Duodenal mucosa (tissue), 2 donors: ENCODE measurements around the gene ACACB.

Source experiments
- H3K27ac ChIP-seq: one replicate; pipeline ENCODE4 v1.7.0; 2013; ENCODE audit warnings: low read depth, low read length
- H3K27me3 ChIP-seq, 2 donors: one replicate each; pipeline ENCODE4 v1.7.0; 2013; ENCODE audit warnings: low read length in 2 of 2, control low read depth in 1 of 2; ENCODE audit not compliant: insufficient read depth in 2 of 2, control insufficient read depth in 1 of 2
- H3K36me3 ChIP-seq, 2 donors: one replicate each; pipeline ENCODE4 v1.7.0; 2013; ENCODE audit warnings: low read length in 2 of 2, control low read depth in 1 of 2; ENCODE audit not compliant: insufficient read depth in 2 of 2, control insufficient read depth in 1 of 2
- H3K4me1 ChIP-seq, 2 donors: one replicate each; pipeline ENCODE4 v1.7.0; 2013; ENCODE audit warnings: low read length in 2 of 2, control low read depth in 1 of 2; ENCODE audit not compliant: insufficient read depth in 2 of 2, control insufficient read depth in 1 of 2
- H3K4me3 ChIP-seq, 2 donors: one replicate each; pipeline ENCODE4 v1.7.0; 2013; ENCODE audit warnings: low read length in 2 of 2, low read depth in 1 of 2
- H3K9ac ChIP-seq, 2 donors: one replicate each; pipeline ENCODE4 v1.7.0; 2013; ENCODE audit warnings: low read length in 2 of 2, low read depth in 1 of 2
- H3K9me3 ChIP-seq, 2 donors: one replicate each; pipeline ENCODE4 v1.7.0; 2013; ENCODE audit warnings: low read length in 2 of 2, control low read depth in 1 of 2; ENCODE audit not compliant: control insufficient read depth in 1 of 2

Gene ACACB

GRCh38 chr12:109277899-109278762, 161.7 kb downstream of the ACACB start:
- Histone ChIP-seq H3K9me3 (no peaks in the 10 kb centered on the region), H3K27ac (no peak overlapping the region), H3K36me3 (no peaks in the 10 kb centered on the region), H3K27me3 (no peaks in the 10 kb centered on the region), H3K9ac (no peak overlapping the region), H3K4me1 (peaks cover 0 to 4% of the 10 kb centered on the region in 2 donors), H3K4me3 (no peak overlapping the region)

DNA sequence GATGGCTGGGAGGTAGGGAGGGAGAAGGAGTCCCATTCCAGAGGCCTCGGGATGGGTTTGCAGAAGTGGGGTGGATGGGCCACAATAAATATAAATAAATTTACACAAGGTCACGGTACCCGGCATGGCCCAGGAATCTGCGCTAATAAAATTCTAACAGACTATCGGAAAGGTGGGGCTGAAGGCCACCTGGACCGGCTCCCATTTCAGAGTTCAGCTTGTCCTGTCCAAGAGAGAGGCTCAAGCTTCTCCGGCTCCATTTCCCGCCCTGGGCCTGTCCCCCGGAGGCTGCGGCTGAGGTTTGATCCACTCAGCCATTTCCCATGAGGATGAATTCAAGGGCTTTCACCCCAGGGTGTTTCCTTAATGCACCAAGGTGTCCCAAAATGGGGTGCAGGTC, 162.5 kb downstream of the ACACB start:
- no peak overlapping the region for H3K9ac ChIP-seq
- peaks cover 0 to 4% of the 10 kb centered on the region in 2 donors for H3K4me1 ChIP-seq
- no peaks in the 10 kb centered on the region for H3K36me3 ChIP-seq
- H3K27ac ChIP-seq: no peak overlapping the region
- H3K9me3 ChIP-seq: no peaks in the 10 kb centered on the region
- H3K27me3 ChIP-seq: no peaks in the 10 kb centered on the region
- no peak overlapping the region for H3K4me3 ChIP-seq

GRCh38 chr12:109279525-109279924, 163.1 kb downstream of the ACACB start:
- no peak overlapping the region for H3K4me3 ChIP-seq
- no peak overlapping the region for H3K27ac ChIP-seq
- no peaks in the 10 kb centered on the region for H3K27me3 ChIP-seq
- H3K9me3 ChIP-seq: no peaks in the 10 kb centered on the region
- no peaks in the 10 kb centered on the region for H3K36me3 ChIP-seq
- peaks cover 0 to 4% of the 10 kb centered on the region in 2 donors for H3K4me1 ChIP-seq
- H3K9ac ChIP-seq: no peak overlapping the region

- no peaks in the 10 kb centered on the region for H3K36me3 ChIP-seq
- H3K9ac ChIP-seq: no peak overlapping the region
- H3K27me3 ChIP-seq: no peaks in the 10 kb centered on the region
- no peaks in the 10 kb centered on the region for H3K9me3 ChIP-seq
- peaks cover 0 to 4% of the 10 kb centered on the region in 2 donors for H3K4me1 ChIP-seq
- H3K27ac ChIP-seq: no peak overlapping the region
- no peak overlapping the region for H3K4me3 ChIP-seq
These were observed 165.1 kb downstream of the ACACB start for GRCh38 chr12:109281452-109281851.

DNA sequence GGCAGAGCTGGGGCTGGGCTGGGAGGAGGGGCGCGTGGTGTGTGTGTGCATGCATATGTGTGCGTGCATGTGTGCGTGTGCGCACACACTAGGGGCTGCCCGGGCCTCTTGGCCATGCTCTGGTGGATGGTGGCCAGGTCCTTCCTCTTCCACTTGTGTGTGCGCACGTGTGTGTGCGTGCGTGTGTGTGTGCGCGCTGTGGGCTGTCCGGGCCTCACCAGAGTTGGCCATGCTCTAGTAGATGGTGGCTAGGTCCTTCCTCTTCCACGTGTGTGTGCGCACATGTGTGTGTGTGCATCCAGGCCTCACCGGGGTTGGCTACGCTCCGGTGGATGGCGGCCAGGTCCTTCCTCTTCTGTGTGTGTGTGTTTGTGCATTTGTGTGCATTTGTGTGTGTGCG, 168.0 kb downstream of the ACACB start:
- Histone ChIP-seq H3K36me3 (no peaks in the 10 kb centered on the region), H3K9me3 (no peaks in the 10 kb centered on the region), H3K4me3 (no peak overlapping the region), H3K27me3 (no peaks in the 10 kb centered on the region), H3K4me1 (no peaks in the 10 kb centered on the region), H3K27ac (no peak overlapping the region), H3K9ac (no peak overlapping the region)

- no peaks in the 10 kb centered on the region for H3K9me3 ChIP-seq
- peaks cover 0 to 4% of the 10 kb centered on the region in 2 donors for H3K4me1 ChIP-seq
- H3K4me3 ChIP-seq: no peak overlapping the region
- peaks cover 3 to 4% of the 10 kb centered on the region in 2 donors for H3K27me3 ChIP-seq
- no peak overlapping the region for H3K9ac ChIP-seq
- H3K27ac ChIP-seq: no peak overlapping the region
- no peaks in the 10 kb centered on the region for H3K36me3 ChIP-seq
These were observed 169.9 kb downstream of the ACACB start for GRCh38 chr12:109286252-109286651.

DNA sequence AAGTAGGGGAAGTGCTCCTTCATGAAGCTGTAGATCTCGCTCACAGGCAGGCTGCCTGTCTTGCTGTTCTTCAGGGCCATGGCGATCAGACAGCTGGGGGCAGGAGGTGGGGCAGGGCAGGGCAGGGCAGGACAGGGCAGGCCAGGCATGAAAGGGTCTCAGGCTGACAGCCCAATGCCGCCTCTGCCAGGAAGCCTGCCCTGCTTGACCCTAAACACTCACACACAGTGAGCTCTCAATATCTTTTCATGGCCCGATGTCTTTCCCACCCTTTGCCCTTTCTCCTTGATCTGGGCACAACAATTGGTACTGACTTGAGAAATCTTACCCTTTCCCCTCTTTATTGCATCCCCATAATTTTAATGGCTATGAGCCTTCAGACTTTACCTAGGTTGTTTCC, 170.3 kb downstream of the ACACB start:
- no peaks in the 10 kb centered on the region for H3K9me3 ChIP-seq
- no peaks in the 10 kb centered on the region for H3K36me3 ChIP-seq
- H3K27me3 ChIP-seq: peaks cover 3 to 4% of the 10 kb centered on the region in 2 donors
- H3K4me1 ChIP-seq: peaks cover 0 to 6% of the 10 kb centered on the region in 2 donors
- no peak overlapping the region for H3K4me3 ChIP-seq
- no peak overlapping the region for H3K9ac ChIP-seq
- H3K27ac ChIP-seq: no peak overlapping the region

GRCh38 chr12:109287181-109287580, 170.8 kb downstream of the ACACB start:
- Histone ChIP-seq H3K9me3 (no peaks in the 10 kb centered on the region), H3K36me3 (no peaks in the 10 kb centered on the region), H3K27ac (no peak overlapping the region), H3K4me3 (no peak overlapping the region), H3K4me1 (peaks cover 0 to 10% of the 10 kb centered on the region in 2 donors), H3K27me3 (peaks cover 3 to 8% of the 10 kb centered on the region in 2 donors), H3K9ac (no peak overlapping the region)

- Histone ChIP-seq H3K36me3 (no peaks in the 10 kb centered on the region), H3K27ac (no peak overlapping the region), H3K4me3 (no peak overlapping the region), H3K9me3 (no peaks in the 10 kb centered on the region), H3K27me3 (peaks cover 3 to 13% of the 10 kb centered on the region in 2 donors), H3K9ac (no peak overlapping the region), H3K4me1 (peaks cover 0 to 10% of the 10 kb centered on the region in 2 donors)
These were observed 171.6 kb downstream of the ACACB start for GRCh38 chr12:109287811-109288469.

- Histone ChIP-seq H3K27ac (no peak overlapping the region), H3K9me3 (no peaks in the 10 kb centered on the region), H3K4me3 (no peak overlapping the region), H3K9ac (no peak overlapping the region), H3K27me3 (peaks cover 3 to 13% of the 10 kb centered on the region in 2 donors), H3K36me3 (no peaks in the 10 kb centered on the region), H3K4me1 (peaks cover 0 to 10% of the 10 kb centered on the region in 2 donors)
These were observed 172.2 kb downstream of the ACACB start for GRCh38 chr12:109288571-109288970.
